NCI-H128 (cell line): ENCODE measurements around the gene TRIP13.
"Not testable (repeated sequence)": the region's sequence is repeated elsewhere in the genome, so short reads cannot be mapped to it uniquely, and the experiment has no call there.

Experiments used
- DNase-seq: peaks from one replicate; lab custom pipeline; 2025; ENCODE audit not compliant: unreplicated experiment; lab: John Stamatoyannopoulos, UW

TRIP13 gene

GRCh38 chr5:934381-934967 is 41.8 kb downstream of the TRIP13 start:
- DNase-seq, result not testable (repeated sequence)

- no peak for DNase-seq
Observed at GRCh38 chr5:935510-936084, 42.9 kb downstream of the TRIP13 start.

DNA sequence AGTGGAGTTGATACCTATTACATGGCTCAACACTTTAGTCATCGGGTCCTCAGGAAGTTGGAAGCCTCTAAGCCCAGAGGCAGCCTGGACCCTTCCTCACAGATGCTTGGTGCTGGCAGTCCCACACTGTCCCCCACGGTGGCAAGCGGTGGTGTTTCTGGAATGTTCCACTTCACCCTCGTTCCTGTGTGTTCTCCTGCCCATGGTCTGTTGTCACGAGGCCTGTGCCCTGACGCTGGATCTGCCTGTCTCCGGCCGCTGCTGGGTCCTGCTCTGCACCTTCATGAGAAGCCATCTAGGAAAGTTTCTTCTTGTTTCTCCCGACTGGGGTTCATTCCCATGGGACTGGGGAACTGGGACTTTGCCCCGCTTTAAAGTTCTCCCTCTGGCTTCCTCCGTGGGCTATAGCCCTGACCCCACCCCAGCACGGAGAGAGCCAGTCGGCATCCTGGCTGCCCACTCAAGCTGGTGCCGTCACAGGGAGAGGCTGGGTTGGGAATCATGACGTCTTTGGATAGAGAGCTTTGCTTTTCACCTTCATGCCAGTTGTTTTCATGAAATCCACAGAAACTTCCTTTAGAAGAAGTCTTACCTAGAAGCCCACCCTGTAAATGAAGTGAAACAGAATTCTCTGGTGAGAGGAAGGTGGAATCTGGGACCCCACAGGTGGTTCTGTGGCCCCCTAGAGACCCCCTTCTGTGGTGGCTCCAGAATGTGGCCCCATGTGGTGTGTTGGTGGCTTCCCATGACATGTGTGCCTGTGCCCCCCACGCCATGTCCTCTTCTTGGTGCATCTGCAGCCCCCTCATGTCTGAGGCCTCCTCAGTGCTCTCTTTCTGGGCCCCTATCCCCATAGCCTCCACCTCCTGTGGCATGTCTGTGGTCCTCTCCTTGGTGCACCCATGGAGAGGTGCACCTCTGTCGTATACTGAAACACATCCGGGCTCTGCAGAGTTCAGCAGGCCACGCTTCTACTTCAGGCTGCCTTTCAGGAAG is 43.8 kb downstream of the TRIP13 start:
- no peak for DNase-seq

- no peak for DNase-seq
Observed at GRCh38 chr5:937151-937924, 44.7 kb downstream of the TRIP13 start.

- no peak for DNase-seq
Observed at GRCh38 chr5:939368-939767, 46.7 kb downstream of the TRIP13 start.

DNA sequence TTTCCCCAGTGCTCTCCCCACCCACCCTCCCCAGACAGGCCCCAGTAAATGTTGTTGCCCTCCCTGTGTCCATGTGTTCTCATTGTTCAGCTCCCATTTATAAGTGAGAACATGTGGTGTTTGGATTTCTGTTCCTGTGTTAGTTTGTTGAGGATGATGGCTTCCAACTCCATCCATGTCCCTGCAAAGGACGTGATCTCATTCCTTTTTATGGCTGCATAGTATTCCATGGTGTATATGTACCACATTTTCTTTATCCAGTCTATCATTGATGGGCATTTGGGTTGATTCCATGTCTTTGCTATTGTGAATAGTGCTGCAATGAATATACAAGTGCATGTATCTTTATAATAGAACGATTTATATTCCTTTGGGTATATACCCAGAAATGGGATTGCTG is 48.1 kb downstream of the TRIP13 start:
- DNase-seq, result not testable (repeated sequence)

GRCh38 chr5:943201-943917 is 50.7 kb downstream of the TRIP13 start:
- no peak for DNase-seq

DNA sequence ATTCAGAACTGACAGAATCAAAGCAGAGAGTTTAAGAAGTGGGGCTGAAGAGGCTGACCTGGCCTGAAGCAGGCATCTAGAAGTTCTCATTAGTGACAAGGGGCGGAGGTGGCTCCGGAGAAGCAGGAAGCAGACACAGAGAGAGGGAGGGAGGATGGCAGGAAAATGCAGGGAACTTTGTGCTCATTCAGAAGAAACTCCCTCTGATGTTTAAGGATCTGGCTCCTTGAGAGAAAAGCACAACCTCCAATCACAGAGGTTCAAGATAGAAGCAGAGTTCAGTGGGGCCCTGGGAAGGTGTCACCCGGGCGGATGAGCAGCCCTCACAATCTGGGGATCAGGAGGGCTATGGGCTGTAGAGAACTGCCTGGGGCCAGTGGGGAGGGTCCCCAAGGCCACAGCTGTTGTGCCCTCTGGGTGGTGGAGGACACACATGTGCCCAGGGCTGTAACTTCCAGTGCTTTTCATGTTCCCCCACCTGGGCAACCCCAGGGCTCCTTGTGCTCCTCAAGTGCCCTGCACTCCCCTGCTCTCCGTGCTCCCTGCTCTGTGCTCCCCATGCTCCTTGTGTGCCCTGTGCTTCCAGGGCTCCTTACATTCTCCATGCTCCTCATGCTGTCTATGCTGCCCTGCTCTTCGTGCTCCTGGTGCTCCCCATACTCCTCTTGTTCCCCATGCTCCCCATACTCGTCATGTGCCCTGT is 51.4 kb downstream of the TRIP13 start:
- no peak for DNase-seq

GRCh38 chr5:944621-944927 is 51.9 kb downstream of the TRIP13 start:
- DNase-seq, result no peak

GRCh38 chr5:944992-945685 is 52.5 kb downstream of the TRIP13 start:
- no peak for DNase-seq

- DNase-seq, result peak; percentile 68
Observed at GRCh38 chr5:945691-946551, 53.2 kb downstream of the TRIP13 start.

- DNase-seq, result no peak
Observed at GRCh38 chr5:946720-947625, 54.3 kb downstream of the TRIP13 start.

GRCh38 chr5:947626-948471 is 55.2 kb downstream of the TRIP13 start:
- DNase-seq, result no peak

GRCh38 chr5:948472-949274 is 56.0 kb downstream of the TRIP13 start:
- DNase-seq, result no peak

GRCh38 chr5:949275-949543 is 56.5 kb downstream of the TRIP13 start:
- DNase-seq, result no peak
